GM21737 (cell line): ENCODE data around the gene PIM1.

ENCODE experiments used
- ATAC-seq: cut with Tn5 transposase; IDR thresholded peaks from one replicate; pipeline ENCODE4 v1.9.1; 2021; ENCODE audit warnings: mild to moderate bottlenecking, moderate library complexity; ENCODE audit not compliant: unreplicated experiment

Gene PIM1

GRCh38 chr6:37137201-37138090 is 32.5 kb upstream of the PIM1 start:
- ATAC-seq, result no peak

- ATAC-seq, result no peak
These were observed 31.1 kb upstream of the PIM1 start for GRCh38 chr6:37138856-37139229.

GRCh38 chr6:37139230-37139962 is 30.6 kb upstream of the PIM1 start:
- ATAC-seq, result no peak

GRCh38 chr6:37140145-37140544 is 29.8 kb upstream of the PIM1 start:
- ATAC-seq, result no peak

- no peak for ATAC-seq
These were observed 28.5 kb upstream of the PIM1 start for GRCh38 chr6:37141281-37142049.

- ATAC-seq, result no peak
These were observed 27.8 kb upstream of the PIM1 start for GRCh38 chr6:37142050-37142614.

- ATAC-seq, result no peak
These were observed 26.4 kb upstream of the PIM1 start for GRCh38 chr6:37143585-37143984.

GRCh38 chr6:37145443-37145842 is 24.5 kb upstream of the PIM1 start:
- ATAC-seq, result no peak

GRCh38 chr6:37146735-37147157 is 23.2 kb upstream of the PIM1 start:
- ATAC-seq, result no peak

- ATAC-seq, result no peak
These were observed 20.2 kb upstream of the PIM1 start for GRCh38 chr6:37149745-37150144.

- no peak for ATAC-seq
These were observed 19.6 kb upstream of the PIM1 start for GRCh38 chr6:37150314-37150713.

GRCh38 chr6:37155394-37156312 is 14.3 kb upstream of the PIM1 start:
- ATAC-seq, result peak; percentile 89

- ATAC-seq, result no peak
These were observed 11.4 kb upstream of the PIM1 start for GRCh38 chr6:37158508-37158907.

GRCh38 chr6:37160922-37161778 is 8.8 kb upstream of the PIM1 start:
- no peak for ATAC-seq

GRCh38 chr6:37162740-37163139 is 7.2 kb upstream of the PIM1 start:
- no peak for ATAC-seq

GRCh38 chr6:37168163-37168758 is 1.7 kb upstream of the PIM1 start:
- no peak for ATAC-seq

GRCh38 chr6:37168811-37169495 is 999 bp upstream of the PIM1 start:
- no peak for ATAC-seq
